Measurements from ENCODE around the gene CHEK1. TPM values are rescaled to one million over a fixed set of nuclear protein-coding genes. Genes with fewer than 3 reads are reported as not detected.

CHEK1 gene
- total and polyA plus RNA-seq, 2 of the 4 experiments (the other 2 are of a cell fraction): 16.0 to 22.6 TPM

- ChIA-PET CTCF (no interaction called here), POLR2A (ENCODE audit: unreplicated experiment) (no interaction called here)
- no CpG with 5 or more reads among the region's 3 CpGs for WGBS, 2 experiments (ENCODE audit: extremely low coverage in 2 of 2, insufficient read length in 1 of 2)
- Histone ChIP-seq H3K18ac (ENCODE audit: low read depth, low read length) (no peak overlapping the region), H2BK20ac (ENCODE audit: low read depth, low read length) (no peak overlapping the region), H3K27ac (ENCODE audit: insufficient read depth, low read length) (no peak overlapping the region), H2BK15ac (ENCODE audit: low read depth, low read length) (no peak overlapping the region), H3K14ac (replicated peaks; ENCODE audit: low read depth, low read length) (no peak overlapping the region), H3K27me3 (ENCODE audit: control insufficient read depth, insufficient read depth, low read length) (no peaks in the 10 kb centered on the region), H2BK120ac (ENCODE audit: low read depth, low read length) (no peak overlapping the region), H3K23ac (ENCODE audit: low read depth, low read length) (no peak overlapping the region), H3K9ac (ENCODE audit: low read depth, low read length) (no peak overlapping the region), H3K4ac (ENCODE audit: low read depth, low read length) (no peak overlapping the region), H2AK9ac (replicated peaks; ENCODE audit: low read depth, low read length, poor library complexity) (no peak overlapping the region), H4K20me1 (ENCODE audit: insufficient read depth, low read length) (peaks cover 6% of the 10 kb centered on the region; the same call in 1 of the 2 replicates), H4K5ac (ENCODE audit: low read depth, low read length) (no peak overlapping the region), H3K9me3 (ENCODE audit: control insufficient read depth, insufficient read depth, low read length) (no peaks in the 10 kb centered on the region), H3K9me1 (ENCODE audit: insufficient read depth, low read length) (no peaks in the 10 kb centered on the region), H2AFZ (replicated peaks; ENCODE audit: low read length, poor library complexity) (no peak overlapping the region), H3K4me1 (ENCODE audit: control insufficient read depth, insufficient read depth, low read length) (0 out of 2 replicates have a peak, but pooled peaks cover 2% of the 10 kb centered on the region), H3K56ac (ENCODE audit: extremely low read depth, insufficient read depth, low read length) (no peak overlapping the region), H3K79me1 (ENCODE audit: low read depth in 1 of 2, low read length in 2 of 2) (peaks cover 9 to 44% of the 10 kb centered on the region in 2 experiments), H2AK5ac (ENCODE audit: low read depth, low read length) (no peak overlapping the region), H4K8ac (ENCODE audit: low read depth in 2 of 2, low read length in 2 of 2) (no peak overlapping the region), H3K4me3 (ENCODE audit: insufficient read depth, low read depth, low read length) (no peak overlapping the region), H3K36me3 (ENCODE audit: control insufficient read depth, insufficient read depth, low read length) (peaks cover 13% of the 10 kb centered on the region), H3K4me2 (ENCODE audit: low read depth, low read length) (no peak overlapping the region), H2BK5ac (ENCODE audit: low read depth, low read length, poor library complexity, severe bottlenecking) (no peak overlapping the region), H4K91ac (ENCODE audit: insufficient read depth, low read depth, low read length) (no peak overlapping the region)
- no peak for TF ChIP-seq CEBPB (IDR thresholded peaks at IDR 0.05; ENCODE audit: low read depth, low read length)
- TF ChIP-seq FOS (IDR thresholded peaks at IDR 0.05; ENCODE audit: low read depth, low read length): no peak
- no peak for TF ChIP-seq SMC3 (IDR thresholded peaks at IDR 0.05; ENCODE audit: low read depth, low read length)
- TF ChIP-seq MXI1 (IDR thresholded peaks at IDR 0.05; ENCODE audit: borderline replicate concordance, low read depth, low read length): no peak
- no peak for TF ChIP-seq MAFK (IDR thresholded peaks at IDR 0.05; ENCODE audit: low read depth, low read length)
- no peak for TF ChIP-seq ELK1 (IDR thresholded peaks at IDR 0.05; ENCODE audit: borderline replicate concordance, low read depth, low read length)
- no peak for TF ChIP-seq POLR2A (IDR thresholded peaks at IDR 0.05; ENCODE audit: low read depth, low read length)
- TF ChIP-seq MAZ (IDR thresholded peaks at IDR 0.05; ENCODE audit: borderline replicate concordance, low read depth, low read length): no peak
- no peak for TF ChIP-seq CTCF (conservative IDR thresholded peaks at IDR 0.05; ENCODE audit: low read depth, low read length)
- no peak for TF ChIP-seq CHD1 (IDR thresholded peaks at IDR 0.05; ENCODE audit: low read depth, low read length)
- no peak for TF ChIP-seq RAD21 (IDR thresholded peaks at IDR 0.05; ENCODE audit: low read length)
- no peak for TF ChIP-seq BHLHE40 (IDR thresholded peaks at IDR 0.05; ENCODE audit: low read depth, low read length)
- no peak for TF ChIP-seq NFE2L2 (IDR thresholded peaks at IDR 0.05; ENCODE audit: low read depth, low read length)
- no peak for TF ChIP-seq USF2 (IDR thresholded peaks at IDR 0.05; ENCODE audit: low read depth, low read length)
- intact Hi-C loops (cut with micrococcal nuclease) (no loop called here), in situ Hi-C loops (cut with MboI; ENCODE audit: low sequenced_read_pairs) (loop anchor here (25.0 kb wide), 1 partner anchor 958 kb away; no protein-coding TSS in a partner anchor), dilution Hi-C loops (cut with HindIII; ENCODE audit: low sequenced_read_pairs, unreplicated experiment) (no loop called here)
- ATAC-seq (ENCODE audit: low read depth) (no peak), DNase-seq (no peak)
- no TSS peak for BruUV-seq (replicated peaks)
Observed at GRCh38 chr11:125594958-125595357, 30.0 kb upstream of the CHEK1 start.

Data from IMR-90 (cell line).